GM18907 (cell line): ENCODE measurements around the gene MROH7.

Experiments used
- ATAC-seq: cut with Tn5 transposase; IDR thresholded peaks from one replicate; pipeline ENCODE4 v1.9.1; 2021; ENCODE audit warnings: mild to moderate bottlenecking, moderate library complexity; ENCODE audit not compliant: unreplicated experiment

MROH7 gene

DNA sequence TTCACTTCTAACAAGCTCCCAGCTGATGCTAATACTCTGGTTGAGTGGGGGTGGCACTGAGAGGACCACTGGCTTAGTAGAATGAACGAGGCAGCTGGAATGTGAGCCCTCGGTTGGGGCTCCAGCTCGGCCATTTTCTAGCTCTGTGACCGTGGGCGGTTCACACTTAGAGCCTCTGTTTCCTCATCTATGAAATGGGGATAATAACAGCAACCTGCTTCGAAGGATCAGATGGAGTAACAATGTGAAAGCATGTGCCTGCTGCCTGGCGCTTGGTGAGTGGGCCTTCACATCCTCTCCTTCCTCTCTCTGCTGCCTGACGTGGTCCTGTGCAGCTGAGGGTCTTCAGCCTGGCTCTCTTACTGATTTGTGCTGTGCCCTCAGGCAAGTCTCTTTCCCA lies 53.2 kb downstream of the MROH7 start:
- ATAC-seq: no peak

GRCh38 chr1:54695221-54695620 lies 53.6 kb downstream of the MROH7 start:
- no peak for ATAC-seq

DNA sequence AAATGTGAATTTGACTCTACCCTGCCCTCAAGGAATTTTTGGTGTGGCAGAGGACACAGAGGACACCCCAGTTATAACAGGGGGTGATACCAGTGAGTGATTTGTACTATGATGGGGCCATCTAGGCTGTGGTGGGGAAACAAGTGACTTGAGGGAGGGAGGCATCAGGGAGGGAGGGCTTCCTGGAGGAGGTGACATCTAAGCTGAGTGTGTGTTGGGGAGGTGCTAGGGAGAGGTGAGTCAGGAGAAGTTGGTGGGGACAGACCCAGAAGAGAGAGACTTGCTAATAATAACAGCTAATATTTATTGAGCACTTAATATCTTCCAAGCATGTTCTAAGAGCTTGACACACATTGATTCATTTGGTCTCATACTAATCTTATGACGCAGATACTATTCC lies 54.2 kb downstream of the MROH7 start:
- no peak for ATAC-seq

- ATAC-seq: no peak
Observed at GRCh38 chr1:54696262-54696661, 54.7 kb downstream of the MROH7 start.

DNA sequence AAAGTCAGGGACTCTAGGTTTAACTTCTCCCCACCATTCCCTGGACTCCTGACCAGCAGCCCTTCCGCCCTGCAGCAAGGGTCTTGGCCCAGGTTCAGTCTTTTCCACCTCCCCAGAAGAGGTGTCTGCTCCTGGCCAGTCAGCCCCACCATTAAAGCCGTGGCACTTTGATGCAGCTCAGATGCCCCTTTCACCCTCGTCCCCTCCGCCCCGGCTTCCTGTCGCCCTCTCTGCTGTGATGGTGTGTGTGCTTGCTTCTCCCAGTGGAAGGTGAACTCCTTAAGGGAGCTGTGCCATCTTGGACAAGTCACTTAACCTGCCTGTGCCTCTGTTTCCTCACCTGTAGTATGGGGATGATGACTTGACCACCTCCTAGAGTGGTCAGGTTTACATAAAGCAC lies 56.3 kb downstream of the MROH7 start:
- no peak for ATAC-seq

GRCh38 chr1:54698346-54698745 lies 56.8 kb downstream of the MROH7 start:
- ATAC-seq: no peak

DNA sequence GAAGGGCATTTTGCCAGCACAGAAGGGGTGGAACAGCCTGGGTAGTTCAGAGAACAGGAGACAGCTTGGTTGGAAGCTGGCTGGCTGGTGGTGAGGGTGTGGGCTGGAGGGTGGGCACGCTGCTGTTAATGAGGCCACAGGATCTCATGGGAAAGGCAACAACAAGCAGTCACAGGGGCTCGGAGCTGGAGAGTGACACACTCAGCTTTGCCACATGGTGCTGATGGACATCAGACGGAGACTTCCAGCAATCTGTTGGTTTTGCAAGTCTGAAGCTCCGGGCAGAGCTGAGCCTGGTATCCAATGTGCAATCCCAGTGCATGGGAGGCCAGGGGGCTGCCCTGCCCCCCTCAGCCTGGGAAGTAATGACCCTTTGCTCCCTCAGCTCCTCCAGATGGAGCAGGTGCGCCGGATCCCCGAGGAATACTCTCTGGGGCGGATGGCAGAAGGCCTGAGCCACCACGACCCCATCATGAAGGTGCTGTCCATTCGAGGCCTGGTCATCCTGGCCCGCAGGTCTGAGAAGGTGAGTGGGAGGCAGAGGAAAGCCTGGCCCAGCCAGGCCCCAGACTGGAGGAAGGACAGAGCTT lies 58.4 kb downstream of the MROH7 start:
- no peak for ATAC-seq

DNA sequence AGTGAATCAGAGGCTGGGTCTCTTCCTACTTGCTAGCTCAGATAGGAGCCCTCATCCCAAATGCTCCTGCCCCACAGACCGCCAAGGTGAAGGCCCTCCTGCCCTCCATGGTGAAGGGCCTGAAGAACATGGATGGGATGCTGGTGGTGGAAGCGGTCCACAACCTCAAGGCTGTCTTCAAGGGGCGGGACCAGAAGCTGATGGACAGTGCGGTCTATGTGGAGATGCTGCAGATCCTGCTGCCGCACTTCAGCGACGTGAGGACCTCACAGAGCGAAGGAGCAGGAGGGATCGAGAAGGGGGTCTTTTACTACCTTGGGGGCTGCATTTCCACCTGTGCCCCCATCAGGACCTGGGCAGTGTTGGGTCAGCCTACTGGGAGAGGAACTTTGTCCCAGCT lies 59.5 kb downstream of the MROH7 start:
- ATAC-seq: no peak

- ATAC-seq: no peak
Observed at GRCh38 chr1:54701996-54702395, 60.4 kb downstream of the MROH7 start.

DNA sequence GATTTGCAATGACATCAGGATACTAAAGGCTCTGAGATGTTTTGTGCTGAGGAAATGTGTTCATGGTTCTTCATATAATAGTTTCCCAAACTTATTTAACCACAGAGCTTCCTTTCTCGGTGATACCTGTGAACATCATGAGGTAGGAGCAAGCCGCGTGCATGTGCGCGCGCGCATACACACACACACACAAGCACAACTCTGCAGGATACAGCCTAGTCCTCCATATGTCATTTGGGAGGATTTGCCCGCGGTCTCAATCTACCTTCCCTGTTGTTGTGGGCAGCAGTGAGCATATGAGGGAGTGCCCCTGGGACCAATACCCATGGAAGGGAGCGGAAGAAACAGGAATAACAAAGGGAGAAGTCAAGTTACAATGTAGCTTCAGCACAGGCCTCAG lies 61.9 kb downstream of the MROH7 start:
- no peak for ATAC-seq

GRCh38 chr1:54705153-54705552 lies 63.6 kb downstream of the MROH7 start:
- no peak for ATAC-seq

DNA sequence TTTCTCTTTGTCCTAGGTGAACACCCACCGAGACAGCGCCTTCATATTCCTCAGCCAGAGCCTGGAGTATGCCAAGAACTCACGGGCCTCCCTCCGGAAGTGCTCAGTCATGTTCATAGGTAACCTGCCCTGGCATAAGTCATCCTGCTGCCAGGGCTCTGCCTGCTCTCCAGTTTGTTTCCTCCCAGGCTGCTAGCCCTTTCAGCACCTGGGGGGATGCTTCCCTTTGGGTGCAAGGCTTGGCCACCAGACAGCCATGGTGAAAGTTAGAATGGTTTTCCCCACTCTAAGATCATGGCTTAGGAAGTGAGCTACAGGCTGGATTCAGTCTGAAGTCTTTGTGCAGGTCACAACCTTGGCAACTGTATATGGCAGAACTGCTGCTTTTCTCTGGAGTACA lies 64.8 kb downstream of the MROH7 start:
- no peak for ATAC-seq

GRCh38 chr1:54708385-54708784 lies 66.8 kb downstream of the MROH7 start:
- ATAC-seq: no peak

GRCh38 chr1:54709547-54710292 lies 68.1 kb downstream of the MROH7 start:
- ATAC-seq: no peak

DNA sequence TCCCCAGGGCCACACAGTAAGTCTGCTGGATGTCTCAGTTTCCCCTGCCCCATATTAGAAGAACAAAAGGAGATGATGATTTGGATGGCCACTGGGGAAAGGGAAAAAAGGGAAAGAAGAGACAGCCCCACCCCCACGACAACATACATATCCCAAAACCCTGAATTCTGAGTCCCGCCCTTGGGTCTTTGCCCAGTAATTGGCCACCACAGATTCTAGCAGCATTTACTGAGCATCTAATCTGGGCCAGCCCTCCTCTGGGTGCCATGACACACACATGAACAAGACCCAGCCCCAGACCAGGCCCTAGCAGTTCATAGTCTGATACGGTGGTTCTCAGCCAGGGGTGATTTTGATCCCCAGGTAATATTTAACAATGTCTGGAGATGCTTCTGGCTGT lies 68.8 kb downstream of the MROH7 start:
- ATAC-seq: no peak

- ATAC-seq: no peak
Observed at GRCh38 chr1:54710841-54711240, 69.3 kb downstream of the MROH7 start.

DNA sequence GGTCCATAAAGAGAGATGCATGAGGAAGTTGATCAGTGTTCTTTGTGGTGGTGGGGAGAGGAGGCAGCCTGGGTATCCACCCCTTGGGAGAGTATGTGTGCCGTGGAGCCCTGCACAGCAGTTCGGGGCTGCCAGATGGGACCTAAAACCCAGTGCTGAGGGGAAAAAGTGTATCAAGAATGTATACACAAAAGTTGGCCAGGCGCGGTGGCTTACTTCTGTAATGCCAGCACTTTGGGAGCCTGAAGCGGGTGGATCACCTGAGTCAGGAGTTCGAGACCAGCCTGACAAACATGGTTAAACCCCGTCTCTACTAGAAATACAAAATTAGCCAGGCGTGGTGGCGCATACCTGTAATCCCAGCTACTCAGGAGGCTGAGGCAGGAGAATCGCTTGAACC lies 70.0 kb downstream of the MROH7 start:
- ATAC-seq: no peak

GRCh38 chr1:54714881-54715492 lies 73.4 kb downstream of the MROH7 start:
- ATAC-seq: no peak

GRCh38 chr1:54715493-54716298 lies 74.1 kb downstream of the MROH7 start, which contains the start of gene TTC4:
TSS of gene TTC4 (plus strand) at chr1:54715861. CDS start at chr1:54715909, 48 bp downstream.
- peak; percentile 97 for ATAC-seq

GRCh38 chr1:54716299-54717047 lies 74.9 kb downstream of the MROH7 start:
- no peak for ATAC-seq

GRCh38 chr1:54721719-54722118 lies 80.1 kb downstream of the MROH7 start:
- ATAC-seq: no peak
